Kidney (tissue), 14 donors: ENCODE data around the gene MIOX. TPM values are rescaled to one million over a fixed set of nuclear protein-coding genes. Genes with fewer than 3 reads are reported as not detected.

Experiments used
- DNase-seq, 5 donors: peaks; one replicate each; pipeline ENCODE4 v3.0.0-alpha.2; 2013 to 2020
- FAIRE-seq: peaks from 2 replicates; lab custom pipeline; 2012; peaks lifted over from hg19 to GRCh38; lab: Jason Lieb, UNC
- H3K27ac ChIP-seq, 2 donors: one replicate each; pipeline ENCODE4 v1.7.0; 2013; ENCODE audit warnings: low read depth in 2 of 2, low read length in 2 of 2, inconsistent platforms in 1 of 2
- H3K27me3 ChIP-seq: one replicate; pipeline ENCODE4 v1.7.1; 2013; ENCODE audit warnings: low read length, inconsistent platforms; ENCODE audit not compliant: control insufficient read depth, insufficient read depth
- H3K36me3 ChIP-seq, 3 donors: one replicate each; pipeline versions ENCODE4 v1.7.0 to v1.7.1; 2013; ENCODE audit warnings: low read length in 3 of 3, control low read depth in 1 of 3, inconsistent platforms in 1 of 3; ENCODE audit not compliant: insufficient read depth in 3 of 3, control insufficient read depth in 2 of 3
- H3K4me1 ChIP-seq, 3 donors: one replicate each; pipeline versions ENCODE4 v1.7.0 to v1.7.1; 2013; ENCODE audit warnings: low read length in 3 of 3, inconsistent platforms in 1 of 3, low read depth in 1 of 3; ENCODE audit not compliant: control insufficient read depth in 2 of 3, insufficient read depth in 2 of 3
- H3K4me3 ChIP-seq, 3 donors: one replicate each; pipeline versions ENCODE4 v1.7.0 to v1.8.1; 2013; ENCODE audit warnings: low read length in 3 of 3, control low read depth in 1 of 3, inconsistent platforms in 1 of 3
- H3K9ac ChIP-seq, 3 donors: one replicate each; pipeline versions ENCODE4 v1.7.0 to v1.7.1; 2013; ENCODE audit warnings: low read length in 3 of 3, control low read depth in 1 of 3, inconsistent platforms in 1 of 3
- H3K9me3 ChIP-seq, 3 donors: one replicate each; pipeline versions ENCODE4 v1.7.0 to v1.7.1; 2013; ENCODE audit warnings: low read length in 3 of 3, control low read depth in 1 of 3, inconsistent platforms in 1 of 3; ENCODE audit not compliant: control insufficient read depth in 2 of 3, insufficient read depth in 1 of 3
- intact Hi-C: fragments of 100-400 bp; cut with DNase I; formaldehyde crosslinking; loops from one replicate; pipeline ENCODE4 v1.11.1; 2022
- polyA plus RNA-seq: library from polyadenylated mRNA; stranded (reverse); fragments of 350-450 nt; fragmentation: Illumina TruSeq; extraction: RNeasy Lipid Tissue Mini Kit (QIAGEN cat#74804); gene quantifications from one replicate; pipeline ENCODE4 v1.2.3, GENCODE V29; 2014; ENCODE audit warnings: low read depth, low replicate concordance; ENCODE audit not compliant: insufficient read depth
- total RNA-seq: library from RNA; stranded (reverse); fragmentation: NEBNext Ultra II Directional; extraction: Animal tissue kit (Norgen Biotek cat#: 25700); gene quantifications from one replicate; pipeline ENCODE4 v1.2.1, GENCODE V29; 2021
- TF ChIP-seq, protein P1 (sequence below): IDR thresholded peaks from 3 replicates; pipeline ENCODE4 v1.5.1; 2012; ENCODE audit warnings: mild to moderate bottlenecking, moderate library complexity, borderline replicate concordance; ENCODE audit not compliant: insufficient read depth; ENCODE audit errors: extremely low read depth
- donor health status: control.
- donor health status: control.
- donor health status: control.
- donor health status: control.
- donor health status: control.
- donor health status: DM: yes; HTN: yes; CAD: no.
- donor health status: Normal renal cell carcinoma (clear cell type).

MIOX gene
- total and polyA plus RNA-seq, 2 donors from 2014 or later, result 3.5 to 455 TPM

DNA sequence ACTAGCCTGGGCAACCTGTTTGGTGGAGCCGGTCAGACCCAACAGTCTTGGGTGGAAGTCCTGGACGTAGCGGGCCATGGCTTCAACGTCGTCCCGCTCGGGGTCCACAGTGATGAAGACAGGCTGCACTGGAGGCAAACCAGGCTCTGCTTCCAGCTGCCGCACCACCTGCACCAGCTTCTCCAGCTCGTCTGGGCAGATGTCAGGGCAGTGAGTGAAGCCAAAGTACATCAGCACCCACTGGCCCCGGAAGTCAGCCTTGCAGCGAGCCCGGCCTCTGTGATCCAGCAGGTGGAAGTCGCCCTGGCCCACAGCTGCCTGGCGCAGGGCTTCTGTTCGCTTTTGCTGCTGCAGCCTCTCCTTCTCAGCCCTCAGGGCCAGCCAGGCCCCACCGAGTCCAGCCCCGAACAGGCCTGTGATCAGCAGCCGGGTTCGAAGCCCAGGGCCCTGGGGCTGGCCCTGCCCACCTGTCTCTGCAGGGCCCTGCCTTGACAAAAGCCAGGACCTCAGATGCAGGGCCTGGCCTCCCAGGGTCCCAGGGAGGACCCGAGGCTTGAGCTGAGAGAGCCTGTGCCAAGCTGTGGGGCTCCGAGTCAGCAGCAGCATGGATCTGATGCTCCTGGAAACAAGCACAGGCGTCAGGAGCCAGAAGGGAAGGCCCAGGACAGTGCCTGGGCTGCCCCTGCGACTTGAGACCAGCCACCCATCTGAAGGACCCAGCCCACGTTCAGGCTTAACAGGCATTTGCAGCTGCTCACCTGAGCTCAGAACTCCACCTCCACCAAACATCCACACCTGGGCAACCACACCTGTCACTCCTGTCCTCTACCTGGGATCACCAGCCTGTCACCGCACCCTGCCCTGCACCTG lies 37.4 kb downstream of the MIOX start:
- Histone ChIP-seq H3K36me3 (peaks cover 0 to 8% (median 7%) of the 10 kb centered on the region in 3 donors), H3K27me3 (no peaks in the 10 kb centered on the region), H3K4me3 (peak overlapping the region; percentile 26 to 65 (median 36)), H3K27ac (no peak overlapping the region), H3K9ac (peak overlapping the region in 1 of 3 donors; percentile 61), H3K9me3 (no peaks in the 10 kb centered on the region), H3K4me1 (peaks cover 0 to 20% (median 11%) of the 10 kb centered on the region in 3 donors)
- no peak for FAIRE-seq
- peak in 2 of 5 donors; percentile 44 to 79 for DNase-seq
- TF ChIP-seq, protein P1, sequence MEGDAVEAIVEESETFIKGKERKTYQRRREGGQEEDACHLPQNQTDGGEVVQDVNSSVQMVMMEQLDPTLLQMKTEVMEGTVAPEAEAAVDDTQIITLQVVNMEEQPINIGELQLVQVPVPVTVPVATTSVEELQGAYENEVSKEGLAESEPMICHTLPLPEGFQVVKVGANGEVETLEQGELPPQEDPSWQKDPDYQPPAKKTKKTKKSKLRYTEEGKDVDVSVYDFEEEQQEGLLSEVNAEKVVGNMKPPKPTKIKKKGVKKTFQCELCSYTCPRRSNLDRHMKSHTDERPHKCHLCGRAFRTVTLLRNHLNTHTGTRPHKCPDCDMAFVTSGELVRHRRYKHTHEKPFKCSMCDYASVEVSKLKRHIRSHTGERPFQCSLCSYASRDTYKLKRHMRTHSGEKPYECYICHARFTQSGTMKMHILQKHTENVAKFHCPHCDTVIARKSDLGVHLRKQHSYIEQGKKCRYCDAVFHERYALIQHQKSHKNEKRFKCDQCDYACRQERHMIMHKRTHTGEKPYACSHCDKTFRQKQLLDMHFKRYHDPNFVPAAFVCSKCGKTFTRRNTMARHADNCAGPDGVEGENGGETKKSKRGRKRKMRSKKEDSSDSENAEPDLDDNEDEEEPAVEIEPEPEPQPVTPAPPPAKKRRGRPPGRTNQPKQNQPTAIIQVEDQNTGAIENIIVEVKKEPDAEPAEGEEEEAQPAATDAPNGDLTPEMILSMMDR, result no peak
- intact Hi-C loops, result no loop called here

DNA sequence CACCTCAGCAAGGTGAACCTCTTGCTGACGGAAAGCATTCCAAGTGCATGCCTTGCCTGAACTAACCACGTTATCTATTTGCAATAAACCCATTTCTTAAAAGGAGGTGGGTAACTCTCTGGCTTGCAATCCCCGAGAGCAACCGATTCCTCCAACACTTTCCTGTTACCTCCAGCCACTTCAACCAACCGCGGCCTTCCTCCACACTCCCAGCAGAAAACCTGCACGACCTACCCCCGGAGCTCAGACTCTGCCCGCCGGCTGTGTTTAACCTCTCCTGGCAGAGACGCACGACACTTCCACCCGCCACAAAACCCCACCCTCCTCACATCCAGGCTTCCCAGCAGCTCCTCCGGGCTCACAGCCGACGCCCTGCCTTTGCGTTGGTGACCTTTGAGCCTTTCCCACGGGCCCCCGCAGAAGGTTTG lies 38.0 kb downstream of the MIOX start:
- peak overlapping the region; percentile 69 to 89 for H3K27ac ChIP-seq
- peak in 1 of 5 donors; percentile 52 for DNase-seq

DNA sequence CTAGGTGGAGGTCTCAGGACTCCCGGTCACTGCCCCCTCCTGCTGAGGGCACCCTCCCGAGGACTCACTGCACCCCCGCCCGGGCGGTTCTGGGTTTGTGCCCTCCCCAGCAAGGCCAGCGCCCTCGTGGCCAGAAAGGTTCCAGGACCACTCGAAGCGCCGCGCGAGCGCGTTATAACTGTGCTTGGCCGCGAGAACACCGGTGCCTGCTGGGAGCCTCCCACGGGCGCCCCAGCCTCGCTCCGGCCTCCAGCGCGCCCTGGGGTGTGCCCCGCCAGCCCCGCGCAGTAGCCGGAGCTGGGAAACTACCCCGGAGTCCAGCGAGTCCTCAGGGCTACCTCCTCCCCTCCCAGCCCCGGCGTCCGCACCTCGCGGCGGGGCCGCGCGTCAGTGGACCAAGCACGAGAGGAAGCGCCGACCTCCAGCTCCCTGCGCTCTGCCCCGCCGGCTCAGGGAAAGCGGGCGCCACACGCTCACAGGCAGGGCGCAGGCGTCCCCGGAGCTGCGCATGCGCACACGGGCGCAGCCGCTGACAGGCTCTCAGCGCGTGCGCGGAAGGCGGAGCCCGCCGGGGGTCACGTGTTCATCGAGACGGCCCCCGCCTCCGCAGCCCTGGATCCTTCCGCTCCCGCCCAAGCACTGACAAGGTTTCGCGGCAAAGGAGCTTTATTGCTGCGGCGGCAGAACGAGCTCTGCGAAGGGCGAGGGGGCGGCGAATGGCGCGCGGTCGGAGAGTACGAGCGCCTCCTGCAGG lies 38.6 kb downstream of the MIOX start, which contains the start of gene SCO2:
Gene SCO2 (minus strand): TSS at position 495 of the 754 bp plus-strand sequence. CDS start 1,187 bp downstream, outside the sequence.
- FAIRE-seq, result no peak
- Histone ChIP-seq H3K4me3 (peak within 1 kb of the TSS; percentile 36 to 65 (median 52)), H3K27ac (peak within 1 kb of the TSS; percentile 89 to 95), H3K9ac (peak within 1 kb of the TSS in 1 of 3 donors; percentile 61), H3K9me3 (no peaks in the 10 kb centered on the region), H3K4me1 (peaks cover 0 to 22% (median 11%) of the 10 kb centered on the region in 3 donors), H3K27me3 (peaks cover 2% of the 10 kb centered on the region), H3K36me3 (peaks cover 0 to 7% (median 6%) of the 10 kb centered on the region in 3 donors)
- DNase-seq, result peak; percentile 97 to 99 (median 99)
- TF ChIP-seq, protein P1, result no peak
- intact Hi-C loops, result no loop called here

More for the DNA sequence above, 38.0 kb downstream of the MIOX start:
- Histone ChIP-seq H3K27me3 (peaks cover 2% of the 10 kb centered on the region), H3K36me3 (peaks cover 0 to 7% (median 6%) of the 10 kb centered on the region in 3 donors), H3K9ac (peak overlapping the region in 1 of 3 donors; percentile 61), H3K9me3 (no peaks in the 10 kb centered on the region), H3K4me1 (peaks cover 0 to 20% (median 11%) of the 10 kb centered on the region in 3 donors), H3K4me3 (peak overlapping the region; percentile 26 to 65 (median 36))
- TF ChIP-seq, protein P1, result no peak
- intact Hi-C loops, result no loop called here
- FAIRE-seq, result no peak
